Loucy (cell line): ENCODE data around the gene CGB8.

Source experiments
- H2AFZ ChIP-seq: fragments of 200-600 bp; sonication (generic); 2 replicates; pipeline ENCODE4 v1.6.0; 2016; ENCODE audit warnings: antibody characterized with exemption, mild to moderate bottlenecking, low read length, moderate library complexity
- H3F3A ChIP-seq: fragments of 200-600 bp; 2 replicates; pipeline ENCODE4 v1.6.0; 2016; ENCODE audit warnings: antibody characterized with exemption, low read depth, mild to moderate bottlenecking
- H3K27me3 ChIP-seq: fragments of 200-600 bp; sonication (generic); 2 replicates; pipeline ENCODE4 v1.6.1; 2014; ENCODE audit warnings: low read length, mild to moderate bottlenecking; ENCODE audit not compliant: insufficient read depth, poor library complexity, severe bottlenecking
- H3K36me3 ChIP-seq: fragments of 200-600 bp; sonication (generic); 2 replicates; pipeline ENCODE4 v1.6.1; 2016; ENCODE audit warnings: low read length; ENCODE audit not compliant: insufficient read depth
- H3K4me1 ChIP-seq: fragments of 200-600 bp; sonication (generic); 2 replicates; pipeline ENCODE4 v1.5.1; 2014; ENCODE audit warnings: low read length, mild to moderate bottlenecking; ENCODE audit not compliant: insufficient read depth, poor library complexity, severe bottlenecking
- H3K4me2 ChIP-seq: fragments of 200-600 bp; sonication (generic); 2 replicates; pipeline ENCODE4 v1.6.0; 2014; ENCODE audit warnings: antibody characterized with exemption, low read length, low read depth, mild to moderate bottlenecking; ENCODE audit not compliant: poor library complexity, severe bottlenecking
- H3K4me3 ChIP-seq: fragments of 200-600 bp; sonication (generic); 2 replicates; pipeline ENCODE4 v1.5.1; 2014; ENCODE audit warnings: low read length, mild to moderate bottlenecking, mixed read lengths; ENCODE audit not compliant: poor library complexity, severe bottlenecking
- H3K79me2 ChIP-seq: fragments of 200-600 bp; sonication (generic); 2 replicates; pipeline ENCODE4 v1.6.1; 2014; ENCODE audit warnings: low read length; ENCODE audit not compliant: insufficient read depth
- H3K9ac ChIP-seq: fragments of 200-600 bp; sonication (generic); 2 replicates; pipeline ENCODE4 v1.6.0; 2014; ENCODE audit warnings: mild to moderate bottlenecking, low read depth, low read length, moderate library complexity; ENCODE audit not compliant: poor library complexity, severe bottlenecking
- H3K9me2 ChIP-seq: fragments of 200-600 bp; sonication (generic); replicated peaks from 2 replicates; pipeline ENCODE4 v1.6.1; 2016; ENCODE audit warnings: low read depth, low read length, mixed read lengths
- H3K9me3 ChIP-seq: fragments of 200-600 bp; sonication (generic); 2 replicates; pipeline ENCODE4 v1.6.1; 2014; ENCODE audit warnings: mild to moderate bottlenecking, antibody characterized with exemption, low read length, low read depth; ENCODE audit not compliant: insufficient read depth
- H4K20me1 ChIP-seq: fragments of 200-600 bp; sonication (generic); 2 replicates; pipeline ENCODE4 v1.6.0; 2014; ENCODE audit warnings: antibody characterized with exemption, low read length, mild to moderate bottlenecking; ENCODE audit not compliant: insufficient read depth, poor library complexity, severe bottlenecking
- CTCF ChIP-seq: fragments of 200-600 bp; sonication (generic); conservative IDR thresholded peaks from 2 replicates; pipeline ENCODE4 v1.5.1; 2014; ENCODE audit warnings: mild to moderate bottlenecking, antibody characterized with exemption, low read length
- EZH2phosphoT487 ChIP-seq: fragments of 200-600 bp; IDR thresholded peaks from 2 replicates; pipeline ENCODE4 v1.6.1; 2018; ENCODE audit warnings: antibody characterized with exemption, mild to moderate bottlenecking, moderate library complexity, borderline replicate concordance

The CGB8 gene

DNA sequence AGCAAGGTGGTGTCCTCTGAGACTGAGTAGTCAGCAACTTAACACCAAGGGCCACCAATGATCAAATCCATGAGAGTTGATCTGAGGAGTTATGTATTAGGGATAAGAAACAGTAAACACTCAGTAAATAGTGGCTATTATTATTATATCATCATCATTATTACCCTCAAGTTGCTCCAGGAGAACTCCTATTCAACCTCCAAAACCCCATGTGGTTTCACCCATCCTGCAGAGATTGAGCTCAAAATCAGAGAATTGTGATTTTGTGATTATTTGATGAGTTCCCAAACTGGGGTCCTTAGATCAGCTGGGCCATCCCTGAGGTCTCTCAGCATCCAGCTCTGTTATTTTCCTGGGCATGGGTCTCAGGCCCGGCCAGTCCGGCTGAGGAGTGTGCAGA lies 12.1 kb upstream of the CGB8 start:
- Histone ChIP-seq H2AFZ (no peak overlapping the region), H3K36me3 (no peaks in the 10 kb centered on the region), H3K4me2 (no peak overlapping the region), H3K4me1 (no peaks in the 10 kb centered on the region), H3K9ac (no peak overlapping the region), H3K27me3 (no peaks in the 10 kb centered on the region), H4K20me1 (no peaks in the 10 kb centered on the region), H3K4me3 (no peak overlapping the region), H3K9me3 (no peaks in the 10 kb centered on the region), H3K9me2 (no peaks in the 10 kb centered on the region), H3F3A (no peaks in the 10 kb centered on the region), H3K79me2 (no peaks in the 10 kb centered on the region)
- no peak for TF ChIP-seq EZH2phosphoT487
- no peak for TF ChIP-seq CTCF

GRCh38 chr19:49059053-49059452 lies 10.1 kb upstream of the CGB8 start:
- H3K4me2 ChIP-seq: no peak overlapping the region
- TF ChIP-seq EZH2phosphoT487: no peak
- TF ChIP-seq CTCF: no peak

GRCh38 chr19:49058562-49058961 lies 9.7 kb upstream of the CGB8 start:
- Histone ChIP-seq H3K4me2 (no peak overlapping the region), H3K27me3 (no peaks in the 10 kb centered on the region), H3K79me2 (no peaks in the 10 kb centered on the region)

More at GRCh38 chr19:49059053-49059452, 10.1 kb upstream of the CGB8 start:
- no peaks in the 10 kb centered on the region for H3K4me1 ChIP-seq
- no peaks in the 10 kb centered on the region for H3F3A ChIP-seq
- H3K79me2 ChIP-seq: no peaks in the 10 kb centered on the region
- H3K4me3 ChIP-seq: no peak overlapping the region
- H3K9ac ChIP-seq: no peak overlapping the region
- H4K20me1 ChIP-seq: no peaks in the 10 kb centered on the region
- H3K27me3 ChIP-seq: no peaks in the 10 kb centered on the region
- H2AFZ ChIP-seq: no peak overlapping the region
- H3K9me3 ChIP-seq: no peaks in the 10 kb centered on the region
- H3K9me2 ChIP-seq: no peaks in the 10 kb centered on the region
- H3K36me3 ChIP-seq: no peaks in the 10 kb centered on the region

More at GRCh38 chr19:49058562-49058961, 9.7 kb upstream of the CGB8 start:
- Histone ChIP-seq H3K9ac (no peak overlapping the region), H3K4me3 (no peak overlapping the region), H3K36me3 (no peaks in the 10 kb centered on the region), H3K4me1 (no peaks in the 10 kb centered on the region), H3F3A (no peaks in the 10 kb centered on the region), H4K20me1 (no peaks in the 10 kb centered on the region), H3K9me3 (no peaks in the 10 kb centered on the region), H3K9me2 (no peaks in the 10 kb centered on the region), H2AFZ (no peak overlapping the region)
- no peak for TF ChIP-seq CTCF
